Measurements from ENCODE around the gene ATP2A3.
"Not testable (repeated sequence)": the region's sequence is repeated elsewhere in the genome, so short reads cannot be mapped to it uniquely, and the experiment has no call there.

ATP2A3 gene

GRCh38 chr17:3954976-3955672 is 9.1 kb downstream of the ATP2A3 start:
- no peak for DNase-seq (ENCODE audit: low spot score)

- no peak for DNase-seq (ENCODE audit: low spot score)
Observed at GRCh38 chr17:3954086-3954485, 10.2 kb downstream of the ATP2A3 start.

- DNase-seq (ENCODE audit: low spot score), result no peak
Observed at GRCh38 chr17:3953542-3953941, 10.7 kb downstream of the ATP2A3 start.

- DNase-seq (ENCODE audit: low spot score), result no peak
Observed at GRCh38 chr17:3952186-3952585, 12.1 kb downstream of the ATP2A3 start.

GRCh38 chr17:3951420-3951819 is 12.8 kb downstream of the ATP2A3 start:
- DNase-seq (ENCODE audit: low spot score), result no peak

- no peak for DNase-seq (ENCODE audit: low spot score)
Observed at GRCh38 chr17:3951003-3951402, 13.2 kb downstream of the ATP2A3 start.

GRCh38 chr17:3950584-3950983 is 13.7 kb downstream of the ATP2A3 start:
- DNase-seq (ENCODE audit: low spot score), result no peak

GRCh38 chr17:3949418-3949817 is 14.8 kb downstream of the ATP2A3 start:
- no peak for DNase-seq (ENCODE audit: low spot score)

- not testable (repeated sequence) for DNase-seq (ENCODE audit: low spot score)
Observed at GRCh38 chr17:3948551-3948950, 15.7 kb downstream of the ATP2A3 start.

- DNase-seq (ENCODE audit: low spot score), result no peak
Observed at GRCh38 chr17:3947318-3947810, 16.9 kb downstream of the ATP2A3 start.

GRCh38 chr17:3946711-3947235 is 17.5 kb downstream of the ATP2A3 start:
- no peak for DNase-seq (ENCODE audit: low spot score)

- peak; percentile 99 for DNase-seq (ENCODE audit: low spot score)
Observed at GRCh38 chr17:3944485-3945388, 19.5 kb downstream of the ATP2A3 start.

- no peak for DNase-seq (ENCODE audit: low spot score)
Observed at GRCh38 chr17:3943240-3943891, 20.9 kb downstream of the ATP2A3 start.

- DNase-seq (ENCODE audit: low spot score), result no peak
Observed at GRCh38 chr17:3940965-3941698, 23.1 kb downstream of the ATP2A3 start.

GRCh38 chr17:3937359-3937758 is 26.9 kb downstream of the ATP2A3 start:
- DNase-seq (ENCODE audit: low spot score), result no peak

GRCh38 chr17:3935825-3936355 is 28.3 kb downstream of the ATP2A3 start:
- DNase-seq (ENCODE audit: low spot score), result no peak

GRCh38 chr17:3935140-3935542 is 29.1 kb downstream of the ATP2A3 start:
- peak; percentile 86 for DNase-seq (ENCODE audit: low spot score)

GRCh38 chr17:3929764-3930163 is 34.5 kb downstream of the ATP2A3 start:
- DNase-seq (ENCODE audit: low spot score), result no peak

GRCh38 chr17:3929181-3929580 is 35.1 kb downstream of the ATP2A3 start:
- DNase-seq (ENCODE audit: low spot score), result peak; percentile 5

- DNase-seq (ENCODE audit: low spot score), result peak; percentile 11
Observed at GRCh38 chr17:3928406-3928805, 35.8 kb downstream of the ATP2A3 start.

GRCh38 chr17:3927628-3928340 is 36.5 kb downstream of the ATP2A3 start:
- DNase-seq (ENCODE audit: low spot score), result no peak

Measured in iPS-NIHi11 (cell line).